Activated CD4-positive, CD25-positive, alpha-beta regulatory T cell treated with anti-CD3 and anti-CD28 coated beads, Interleukin-2, amount 50 U/mL, for 24 hours (primary cell): ENCODE results near the gene ZBTB4.

Experiments
- ATAC-seq, 2 donors: fragments of 150-1000 bp; cut with Tn5 transposase; one replicate each; pipeline ENCODE4 v1.10.0; 2021; ENCODE audit warnings: mild to moderate bottlenecking in 1 of 2, moderate library complexity in 1 of 2

Gene ZBTB4, protein sequence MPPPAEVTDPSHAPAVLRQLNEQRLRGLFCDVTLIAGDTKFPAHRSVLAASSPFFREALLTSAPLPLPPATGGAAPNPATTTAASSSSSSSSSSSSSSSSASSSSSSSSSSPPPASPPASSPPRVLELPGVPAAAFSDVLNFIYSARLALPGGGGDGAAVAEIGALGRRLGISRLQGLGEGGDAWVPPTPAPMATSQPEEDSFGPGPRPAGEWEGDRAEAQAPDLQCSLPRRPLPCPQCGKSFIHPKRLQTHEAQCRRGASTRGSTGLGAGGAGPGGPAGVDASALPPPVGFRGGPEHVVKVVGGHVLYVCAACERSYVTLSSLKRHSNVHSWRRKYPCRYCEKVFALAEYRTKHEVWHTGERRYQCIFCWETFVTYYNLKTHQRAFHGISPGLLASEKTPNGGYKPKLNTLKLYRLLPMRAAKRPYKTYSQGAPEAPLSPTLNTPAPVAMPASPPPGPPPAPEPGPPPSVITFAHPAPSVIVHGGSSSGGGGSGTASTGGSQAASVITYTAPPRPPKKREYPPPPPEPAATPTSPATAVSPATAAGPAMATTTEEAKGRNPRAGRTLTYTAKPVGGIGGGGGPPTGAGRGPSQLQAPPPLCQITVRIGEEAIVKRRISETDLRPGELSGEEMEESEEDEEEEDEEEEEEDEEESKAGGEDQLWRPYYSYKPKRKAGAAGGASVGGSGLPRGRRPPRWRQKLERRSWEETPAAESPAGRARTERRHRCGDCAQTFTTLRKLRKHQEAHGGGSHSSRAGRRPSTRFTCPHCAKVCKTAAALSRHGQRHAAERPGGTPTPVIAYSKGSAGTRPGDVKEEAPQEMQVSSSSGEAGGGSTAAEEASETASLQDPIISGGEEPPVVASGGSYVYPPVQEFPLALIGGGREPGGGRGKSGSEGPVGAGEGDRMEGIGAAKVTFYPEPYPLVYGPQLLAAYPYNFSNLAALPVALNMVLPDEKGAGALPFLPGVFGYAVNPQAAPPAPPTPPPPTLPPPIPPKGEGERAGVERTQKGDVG

DNA sequence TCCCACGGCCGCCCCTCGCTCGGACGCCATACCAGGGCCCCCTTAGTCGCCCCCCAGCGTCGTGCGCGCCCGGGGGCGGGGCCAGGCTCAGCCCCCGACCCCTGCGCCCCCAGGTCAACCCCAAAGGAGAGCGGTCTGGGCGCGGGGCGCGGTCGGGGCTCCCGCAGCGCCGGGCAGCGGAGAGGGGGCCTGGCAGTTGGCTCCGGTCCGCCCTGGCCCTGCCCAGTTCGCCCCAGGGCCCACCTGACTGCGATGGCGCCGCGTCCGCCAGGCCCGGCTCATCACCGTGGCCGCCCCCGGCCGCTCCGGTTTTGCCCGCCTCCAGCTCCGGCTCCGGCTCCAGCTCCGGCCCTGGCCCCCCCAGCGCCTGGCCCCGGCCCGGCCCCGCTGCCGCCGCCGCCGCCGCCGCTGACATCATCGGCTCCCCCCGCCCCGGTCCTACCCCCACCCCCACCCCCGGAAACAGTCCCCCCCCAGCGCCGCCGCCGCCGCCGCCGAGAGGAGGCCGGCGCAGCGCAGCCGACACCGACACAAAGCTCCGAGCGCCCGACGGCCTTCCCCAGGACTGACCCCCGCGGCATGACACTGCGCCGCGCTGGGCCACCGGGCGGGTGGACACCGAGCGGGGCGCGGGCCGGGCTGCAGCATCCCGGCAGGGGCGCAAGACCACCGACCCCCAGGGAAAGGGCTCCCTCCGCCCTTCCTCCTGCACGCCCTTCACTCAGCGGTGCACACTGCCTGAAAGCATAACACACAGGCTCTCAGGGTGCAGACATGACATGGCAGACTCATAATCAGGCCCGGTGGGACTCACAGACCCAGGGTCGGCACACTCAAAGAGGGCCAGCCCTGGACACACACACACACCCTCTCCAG, at the start of gene ZBTB4:
Gene ZBTB4, minus strand, starts transcription at position 419 of the 876 bp plus-strand sequence. CDS start 12,830 bp downstream, outside the sequence.
- ATAC-seq, result peak; percentile 5 to 10

DNA sequence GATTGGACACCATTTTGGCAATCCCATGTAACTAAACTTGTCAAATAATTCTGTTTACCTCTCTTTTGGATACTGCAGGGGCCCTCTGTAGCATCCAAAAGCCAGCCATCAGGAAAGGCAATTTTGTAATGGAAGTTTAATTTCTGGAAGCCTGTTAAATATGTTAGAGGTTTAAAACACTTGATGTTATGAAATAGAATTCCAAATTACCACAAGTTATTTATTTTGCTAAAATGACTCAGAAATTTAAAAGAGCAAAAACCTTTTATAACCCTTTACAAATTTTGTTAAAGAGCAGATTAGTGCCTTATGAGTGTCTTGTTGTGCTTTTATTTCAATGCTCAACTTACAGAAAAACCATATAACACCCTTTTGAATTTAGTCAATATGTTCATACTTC, 49.4 kb upstream of the ZBTB4 start:
- ATAC-seq, result no peak

- ATAC-seq, result peak; percentile 38 to 64
Observed at GRCh38 chr17:7523033-7523432, 43.6 kb upstream of the ZBTB4 start.

DNA sequence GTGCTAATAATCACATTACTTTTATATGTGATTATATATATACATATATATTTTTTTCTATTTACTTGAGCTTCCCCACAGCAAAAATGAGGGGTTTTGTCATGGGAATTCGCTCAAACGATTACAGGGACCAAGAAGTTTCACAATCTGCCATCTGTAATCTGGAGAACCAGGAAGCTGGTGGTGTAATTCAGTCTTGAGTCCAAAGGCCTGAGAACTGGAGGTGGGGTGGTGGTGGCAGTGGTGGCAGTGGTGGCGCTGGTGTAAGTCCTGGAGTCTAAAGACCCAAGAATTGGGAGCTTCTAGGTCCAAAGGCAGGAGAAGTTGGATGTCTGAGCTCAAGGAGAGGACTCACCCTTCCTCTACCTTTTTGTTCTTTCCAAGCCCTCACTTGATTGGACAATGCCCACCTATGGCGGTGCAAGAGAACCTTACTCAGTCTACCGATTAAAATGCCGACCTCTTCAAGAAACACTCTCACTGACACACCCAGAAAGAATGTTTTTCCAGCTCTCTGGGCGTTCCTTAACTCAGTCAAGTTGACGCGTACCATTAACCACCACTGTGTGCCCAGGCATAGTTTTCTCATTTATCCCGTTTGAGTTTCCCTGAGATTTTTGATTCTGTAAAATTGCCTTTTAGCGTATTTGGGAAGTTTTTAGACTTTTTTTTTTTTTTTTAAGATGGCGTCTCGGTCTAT, 36.6 kb upstream of the ZBTB4 start:
- ATAC-seq, result no peak

GRCh38 chr17:7513850-7514419, 34.5 kb upstream of the ZBTB4 start:
- no peak for ATAC-seq

DNA sequence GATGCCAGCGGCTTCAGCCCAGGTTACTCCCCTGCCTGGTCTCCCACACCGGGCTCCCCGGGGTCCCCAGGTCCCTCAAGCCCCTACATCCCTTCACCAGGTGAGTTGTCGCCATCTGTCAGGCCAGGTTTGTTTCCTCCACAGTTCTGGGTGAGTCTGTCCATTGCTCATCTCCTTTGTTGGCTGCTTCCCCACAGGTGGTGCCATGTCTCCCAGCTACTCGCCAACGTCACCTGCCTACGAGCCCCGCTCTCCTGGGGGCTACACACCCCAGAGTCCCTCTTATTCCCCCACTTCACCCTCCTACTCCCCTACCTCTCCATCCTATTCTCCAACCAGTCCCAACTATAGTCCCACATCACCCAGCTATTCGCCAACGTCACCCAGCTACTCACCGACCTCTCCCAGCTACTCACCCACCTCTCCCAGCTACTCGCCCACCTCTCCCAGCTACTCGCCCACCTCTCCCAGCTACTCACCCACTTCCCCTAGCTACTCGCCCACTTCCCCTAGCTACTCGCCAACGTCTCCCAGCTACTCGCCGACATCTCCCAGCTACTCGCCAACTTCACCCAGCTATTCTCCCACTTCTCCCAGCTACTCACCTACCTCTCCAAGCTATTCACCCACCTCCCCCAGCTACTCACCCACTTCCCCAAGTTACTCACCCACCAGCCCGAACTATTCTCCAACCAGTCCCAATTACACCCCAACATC, 33.6 kb upstream of the ZBTB4 start:
- no peak for ATAC-seq

DNA sequence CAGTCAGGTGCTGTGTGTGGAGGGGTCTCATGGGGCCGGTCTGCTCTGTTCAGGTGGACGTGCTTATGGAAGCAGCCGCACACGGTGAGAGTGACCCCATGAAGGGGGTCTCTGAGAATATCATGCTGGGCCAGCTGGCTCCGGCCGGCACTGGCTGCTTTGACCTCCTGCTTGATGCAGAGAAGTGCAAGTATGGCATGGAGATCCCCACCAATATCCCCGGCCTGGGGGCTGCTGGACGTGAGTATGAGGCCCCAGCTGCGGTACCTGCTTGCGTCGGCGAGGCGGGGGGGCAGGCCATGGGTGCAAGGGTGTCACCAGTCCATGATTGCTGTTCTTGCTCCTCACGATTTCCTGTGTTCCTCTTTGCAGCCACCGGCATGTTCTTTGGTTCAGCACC, 32.7 kb upstream of the ZBTB4 start:
- ATAC-seq, result no peak

GRCh38 chr17:7511108-7511507, 31.7 kb upstream of the ZBTB4 start:
- no peak for ATAC-seq

DNA sequence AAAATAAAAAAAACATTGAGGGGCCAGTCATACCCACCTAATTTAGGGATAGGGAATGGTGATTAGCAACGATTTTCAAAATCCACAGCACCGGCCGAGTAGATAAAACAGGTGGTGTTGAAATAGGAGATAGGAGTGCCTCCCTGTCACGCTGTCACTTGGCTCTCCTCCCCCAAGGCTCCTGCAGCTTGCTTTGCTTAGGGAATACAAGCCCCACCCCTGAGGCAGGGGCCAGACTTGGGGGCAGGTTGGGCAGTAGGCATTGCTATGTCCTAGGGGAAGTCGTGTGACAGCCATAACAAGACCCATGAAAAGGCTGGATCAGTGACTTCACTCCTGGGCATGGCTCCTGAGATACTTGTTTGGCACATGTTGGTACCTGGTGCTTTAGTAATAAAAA, 30.5 kb upstream of the ZBTB4 start:
- no peak for ATAC-seq

DNA sequence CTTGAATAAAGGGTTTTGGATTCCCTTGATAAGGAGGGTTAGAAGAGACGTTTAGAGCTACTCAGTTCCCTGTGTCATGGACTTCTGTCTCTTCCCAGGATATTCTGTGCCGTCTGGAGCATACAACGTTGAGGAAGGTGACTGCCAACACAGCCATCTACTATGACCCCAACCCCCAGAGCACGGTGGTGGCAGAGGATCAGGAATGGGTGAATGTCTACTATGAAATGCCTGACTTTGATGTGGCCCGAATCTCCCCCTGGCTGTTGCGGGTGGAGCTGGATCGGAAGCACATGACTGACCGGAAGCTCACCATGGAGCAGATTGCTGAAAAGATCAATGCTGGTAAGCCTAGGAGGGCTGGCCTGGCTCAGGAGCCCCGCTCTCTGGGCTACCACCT, 29.4 kb upstream of the ZBTB4 start:
- no peak for ATAC-seq

- ATAC-seq, result no peak
Observed at GRCh38 chr17:7508145-7508544, 28.7 kb upstream of the ZBTB4 start.

DNA sequence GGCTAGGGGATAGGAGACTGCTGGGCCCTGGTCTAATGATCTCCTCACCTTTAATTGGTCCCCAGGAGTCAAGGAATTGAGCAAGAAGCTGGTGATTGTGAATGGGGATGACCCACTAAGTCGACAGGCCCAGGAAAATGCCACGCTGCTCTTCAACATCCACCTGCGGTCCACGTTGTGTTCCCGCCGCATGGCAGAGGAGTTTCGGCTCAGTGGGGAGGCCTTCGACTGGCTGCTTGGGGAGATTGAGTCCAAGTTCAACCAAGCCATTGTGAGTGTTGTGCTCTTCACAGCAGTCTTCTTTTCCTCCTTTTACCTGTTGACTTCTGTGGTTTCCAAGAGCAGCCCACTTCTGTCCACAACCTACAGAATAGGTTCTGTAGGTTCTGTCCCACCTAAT, 24.1 kb upstream of the ZBTB4 start:
- no peak for ATAC-seq

GRCh38 chr17:7502987-7503386, 23.6 kb upstream of the ZBTB4 start:
- no peak for ATAC-seq

GRCh38 chr17:7502171-7502847, 22.9 kb upstream of the ZBTB4 start:
- ATAC-seq, result no peak

DNA sequence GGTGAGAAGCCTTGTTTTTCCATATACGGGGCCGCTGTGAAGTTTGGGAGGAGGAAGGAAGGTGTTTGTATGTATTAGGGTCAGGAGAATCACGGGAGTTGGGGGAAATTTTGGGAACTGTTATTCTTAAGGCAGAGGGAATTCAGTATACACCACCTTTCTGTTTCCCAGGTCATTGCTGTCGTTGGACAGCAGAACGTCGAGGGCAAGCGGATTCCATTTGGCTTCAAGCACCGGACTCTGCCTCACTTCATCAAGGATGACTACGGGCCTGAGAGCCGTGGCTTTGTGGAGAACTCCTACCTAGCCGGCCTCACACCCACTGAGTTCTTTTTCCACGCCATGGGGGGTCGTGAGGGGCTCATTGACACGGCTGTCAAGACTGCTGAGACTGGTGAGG, 22.3 kb upstream of the ZBTB4 start:
- ATAC-seq, result no peak

- ATAC-seq, result no peak
Observed at GRCh38 chr17:7499161-7499560, 19.7 kb upstream of the ZBTB4 start.

GRCh38 chr17:7497636-7498035, 18.2 kb upstream of the ZBTB4 start:
- ATAC-seq, result no peak

- no peak for ATAC-seq
Observed at GRCh38 chr17:7497228-7497627, 17.8 kb upstream of the ZBTB4 start.

GRCh38 chr17:7496470-7497183, 17.2 kb upstream of the ZBTB4 start:
- no peak for ATAC-seq
